ENCODE measurements around the gene ZNF532. TPM values are rescaled to one million over a fixed set of nuclear protein-coding genes. Genes with fewer than 3 reads are reported as not detected.

ZNF532 gene
- total RNA-seq, 6 experiments from 2014 or later, result 43.1 to 56.6 (median 50.1) TPM

DNA sequence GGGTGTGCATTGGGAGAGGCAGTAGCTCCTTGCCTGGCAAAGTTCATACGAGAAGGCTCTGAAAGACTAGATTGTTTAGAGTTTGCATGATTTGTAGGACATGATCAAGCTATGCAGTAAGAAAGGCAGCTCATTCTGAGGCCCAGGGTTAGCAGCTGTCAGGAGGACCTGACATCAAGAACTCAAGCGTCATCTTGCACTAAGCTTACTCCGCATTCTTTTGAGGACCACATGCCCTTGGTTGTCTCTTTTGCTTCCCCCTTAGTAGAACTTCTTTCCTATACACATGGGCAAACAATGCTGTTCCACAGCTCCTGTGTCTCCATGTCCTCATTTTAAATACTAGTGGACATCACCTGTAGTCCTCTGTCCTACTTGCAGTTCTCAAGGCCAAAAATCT, 14.0 kb downstream of the ZNF532 start:
- Mint-ChIP-seq H3K27ac (no peak overlapping the region), H3K36me3 (ENCODE audit: low read depth) (peaks cover 63% of the 10 kb centered on the region), H3K4me1 (ENCODE audit: low read depth) (peaks cover 28% of the 10 kb centered on the region), H3K9me3 (no peaks in the 10 kb centered on the region), H3K27me3 (ENCODE audit: insufficient read depth) (no peaks in the 10 kb centered on the region), H3K4me3 (no peak overlapping the region)
- TF ChIP-seq, protein P1, sequence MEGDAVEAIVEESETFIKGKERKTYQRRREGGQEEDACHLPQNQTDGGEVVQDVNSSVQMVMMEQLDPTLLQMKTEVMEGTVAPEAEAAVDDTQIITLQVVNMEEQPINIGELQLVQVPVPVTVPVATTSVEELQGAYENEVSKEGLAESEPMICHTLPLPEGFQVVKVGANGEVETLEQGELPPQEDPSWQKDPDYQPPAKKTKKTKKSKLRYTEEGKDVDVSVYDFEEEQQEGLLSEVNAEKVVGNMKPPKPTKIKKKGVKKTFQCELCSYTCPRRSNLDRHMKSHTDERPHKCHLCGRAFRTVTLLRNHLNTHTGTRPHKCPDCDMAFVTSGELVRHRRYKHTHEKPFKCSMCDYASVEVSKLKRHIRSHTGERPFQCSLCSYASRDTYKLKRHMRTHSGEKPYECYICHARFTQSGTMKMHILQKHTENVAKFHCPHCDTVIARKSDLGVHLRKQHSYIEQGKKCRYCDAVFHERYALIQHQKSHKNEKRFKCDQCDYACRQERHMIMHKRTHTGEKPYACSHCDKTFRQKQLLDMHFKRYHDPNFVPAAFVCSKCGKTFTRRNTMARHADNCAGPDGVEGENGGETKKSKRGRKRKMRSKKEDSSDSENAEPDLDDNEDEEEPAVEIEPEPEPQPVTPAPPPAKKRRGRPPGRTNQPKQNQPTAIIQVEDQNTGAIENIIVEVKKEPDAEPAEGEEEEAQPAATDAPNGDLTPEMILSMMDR (IDR thresholded peaks at IDR 0.05), result no peak
- no peak for DNase-seq

DNA sequence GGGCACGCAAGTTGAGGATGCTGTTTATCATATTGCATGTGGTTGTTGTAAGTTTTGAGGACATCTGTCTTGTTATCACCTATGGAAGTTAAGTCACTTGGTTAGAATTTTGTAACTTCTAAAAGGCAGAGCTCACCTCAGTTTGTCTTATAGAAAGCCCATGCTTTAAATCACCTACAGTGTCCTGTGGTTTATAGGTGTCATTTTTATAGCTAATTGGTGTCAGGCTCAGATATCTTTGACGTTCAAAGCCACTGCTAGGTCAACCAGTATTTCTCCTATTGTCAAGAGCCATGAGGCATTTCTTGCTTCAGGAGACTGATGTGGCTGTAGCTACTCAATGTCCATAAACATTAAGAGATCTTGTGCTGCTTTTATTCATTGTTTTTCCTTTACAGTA, 16.8 kb downstream of the ZNF532 start:
- no peak for DNase-seq
- no peaks in the 10 kb centered on the region for H3K9me3 Mint-ChIP-seq
- H3K27me3 Mint-ChIP-seq (ENCODE audit: insufficient read depth), result no peaks in the 10 kb centered on the region
- TF ChIP-seq, protein P1 (IDR thresholded peaks at IDR 0.05), result no peak
- H3K36me3 Mint-ChIP-seq (ENCODE audit: low read depth), result peaks cover 43% of the 10 kb centered on the region
- H3K27ac Mint-ChIP-seq, result peak overlapping the region; percentile 8; the same call in 1 of the 2 replicates
- H3K4me3 Mint-ChIP-seq, result no peak overlapping the region
- H3K4me1 Mint-ChIP-seq (ENCODE audit: low read depth), result peaks cover 28% of the 10 kb centered on the region

DNA sequence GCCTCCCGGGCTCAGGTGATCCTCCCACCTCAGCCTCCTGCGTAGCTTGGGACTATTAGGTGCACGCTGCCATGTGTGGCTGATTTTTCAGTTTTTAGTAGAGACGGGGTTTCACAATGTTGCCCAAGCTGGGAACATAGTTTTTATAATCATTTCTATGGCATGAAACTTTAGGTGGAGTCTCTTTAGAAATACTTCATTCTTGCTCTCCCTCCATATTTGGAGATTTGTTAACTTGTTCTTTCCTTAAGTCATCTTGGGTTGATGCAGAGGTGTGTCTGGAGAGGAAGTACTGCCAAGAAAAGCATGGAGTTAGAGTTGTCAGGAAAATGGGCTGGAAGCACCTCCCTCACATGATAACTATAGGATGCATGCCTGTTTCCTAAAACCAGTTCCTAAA, 17.4 kb downstream of the ZNF532 start:
- DNase-seq, result no peak
- Mint-ChIP-seq H3K27ac (peak overlapping the region; percentile 8), H3K36me3 (ENCODE audit: low read depth) (peaks cover 39% of the 10 kb centered on the region), H3K9me3 (no peaks in the 10 kb centered on the region), H3K27me3 (ENCODE audit: insufficient read depth) (no peaks in the 10 kb centered on the region), H3K4me3 (no peak overlapping the region), H3K4me1 (ENCODE audit: low read depth) (peaks cover 30% of the 10 kb centered on the region)
- TF ChIP-seq, protein P1 (IDR thresholded peaks at IDR 0.05), result no peak

DNA sequence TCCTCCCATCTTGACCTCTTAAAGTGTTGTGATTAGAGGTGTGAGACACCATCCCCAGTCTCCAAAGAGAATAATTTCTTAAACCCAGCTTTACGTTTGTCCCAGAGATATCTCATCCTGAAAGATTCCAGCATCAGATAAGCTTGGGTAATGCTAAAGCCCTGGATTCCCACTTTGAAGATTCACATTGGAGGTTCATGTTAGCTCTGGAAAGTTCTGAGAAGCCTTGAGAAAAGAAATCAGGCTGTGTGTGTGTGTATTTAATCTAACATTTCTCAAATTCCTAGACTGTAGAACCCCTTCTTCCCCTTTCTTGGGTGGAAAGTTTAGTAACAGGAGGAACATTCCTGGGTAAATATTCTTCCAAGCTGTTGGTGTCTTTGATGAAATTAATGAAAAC, 18.0 kb downstream of the ZNF532 start:
- Mint-ChIP-seq H3K9me3 (no peaks in the 10 kb centered on the region), H3K27ac (peak overlapping the region; percentile 17), H3K36me3 (ENCODE audit: low read depth) (peaks cover 36% of the 10 kb centered on the region), H3K4me1 (ENCODE audit: low read depth) (peaks cover 32% of the 10 kb centered on the region), H3K4me3 (no peak overlapping the region), H3K27me3 (ENCODE audit: insufficient read depth) (no peaks in the 10 kb centered on the region; the same call in 1 of the 2 replicates)
- no peak for DNase-seq
- TF ChIP-seq, protein P1 (IDR thresholded peaks at IDR 0.05), result no peak

DNA sequence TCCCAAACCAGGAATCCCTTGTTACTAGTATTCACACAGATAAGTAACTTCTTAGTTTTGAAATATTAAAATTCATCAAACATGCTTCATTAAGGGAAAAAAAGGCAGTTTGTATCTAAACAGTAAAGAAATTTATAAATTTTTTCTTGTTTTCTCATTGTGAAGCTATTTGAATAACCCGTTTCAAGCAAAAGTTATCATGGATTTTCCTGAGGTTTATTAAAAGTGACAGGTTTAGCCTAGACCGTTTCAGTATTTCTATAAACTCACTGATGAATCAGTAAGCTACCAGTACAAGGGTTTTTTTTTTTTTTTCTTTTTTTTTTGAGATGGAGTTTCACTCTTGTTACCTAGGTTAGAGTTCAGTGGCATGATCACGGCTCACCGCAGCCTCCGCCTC, 20.0 kb downstream of the ZNF532 start:
- TF ChIP-seq, protein P1 (IDR thresholded peaks at IDR 0.05), result no peak
- no peaks in the 10 kb centered on the region; the same call in 1 of the 2 replicates for H3K27me3 Mint-ChIP-seq (ENCODE audit: insufficient read depth)
- peaks cover 33% of the 10 kb centered on the region for H3K4me1 Mint-ChIP-seq (ENCODE audit: low read depth)
- peak; percentile 23 for DNase-seq
- H3K27ac Mint-ChIP-seq, result no peak overlapping the region
- no peak overlapping the region for H3K4me3 Mint-ChIP-seq
- H3K36me3 Mint-ChIP-seq (ENCODE audit: low read depth), result peaks cover 21% of the 10 kb centered on the region
- no peaks in the 10 kb centered on the region for H3K9me3 Mint-ChIP-seq

DNA sequence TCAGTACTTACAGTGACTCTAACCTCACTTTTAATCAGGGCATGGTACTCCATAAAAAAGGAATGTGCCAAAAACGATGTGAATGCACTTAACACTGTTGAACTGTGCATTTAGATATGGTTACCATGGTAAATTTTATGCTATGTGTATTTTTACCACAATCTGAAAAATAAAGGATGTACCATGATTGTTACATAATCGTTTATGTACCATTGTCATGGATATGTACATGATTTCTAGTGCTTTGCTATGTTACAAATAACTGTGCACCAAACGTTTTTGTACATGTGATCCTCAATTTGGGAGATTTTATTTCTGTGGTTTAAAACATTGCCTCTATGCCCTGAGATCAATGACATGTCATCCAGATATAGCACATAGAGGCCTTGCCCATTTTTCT, 21.8 kb downstream of the ZNF532 start:
- Mint-ChIP-seq H3K27ac (no peak overlapping the region), H3K9me3 (no peaks in the 10 kb centered on the region), H3K4me3 (no peak overlapping the region), H3K4me1 (ENCODE audit: low read depth) (peaks cover 31% of the 10 kb centered on the region), H3K27me3 (ENCODE audit: insufficient read depth) (no peaks in the 10 kb centered on the region; the same call in 1 of the 2 replicates), H3K36me3 (ENCODE audit: low read depth) (peaks cover 16% of the 10 kb centered on the region; the same call in 1 of the 2 replicates)
- TF ChIP-seq, protein P1 (IDR thresholded peaks at IDR 0.05), result no peak
- no peak for DNase-seq
